T-helper 1 cell treated with Interleukin-12 subunit alpha and Interleukin-12 subunit beta and Interleukin-4 antibody, amounts not matched to agents 30 μg/mL and 1 μg/mL, for 36 hours (primary cell): ENCODE results near the gene GPC6.

ENCODE experiments used
- H3K27ac Mint-ChIP-seq: one replicate; pipeline ENCODE4 v1.8.0; 2021; ENCODE audit warnings: mild to moderate bottlenecking, mixed read lengths
- H3K27me3 Mint-ChIP-seq: one replicate; pipeline ENCODE4 v1.8.0; 2021; ENCODE audit warnings: low read depth, mixed read lengths
- H3K36me3 Mint-ChIP-seq: one replicate; pipeline ENCODE4 v1.8.0; 2021; ENCODE audit warnings: low read depth, mixed read lengths
- H3K4me1 Mint-ChIP-seq: one replicate; pipeline ENCODE4 v1.8.0; 2021; ENCODE audit warnings: low read depth, mixed read lengths
- H3K4me3 Mint-ChIP-seq: one replicate; pipeline ENCODE4 v1.8.0; 2021; ENCODE audit warnings: mild to moderate bottlenecking, moderate library complexity, mixed read lengths
- H3K9me3 Mint-ChIP-seq: one replicate; pipeline ENCODE4 v1.8.0; 2021; ENCODE audit warnings: mixed read lengths

Gene GPC6

GRCh38 chr13:94251831-94252608, 1025.4 kb downstream of the GPC6 start:
- Mint-ChIP-seq H3K27me3 (peaks cover 13% of the 10 kb centered on the region), H3K36me3 (no peaks in the 10 kb centered on the region), H3K9me3 (peaks cover 15% of the 10 kb centered on the region), H3K27ac (no peak overlapping the region), H3K4me1 (no peaks in the 10 kb centered on the region), H3K4me3 (no peak overlapping the region)

GRCh38 chr13:94254737-94255136, 1028.1 kb downstream of the GPC6 start:
- peaks cover 8% of the 10 kb centered on the region for H3K9me3 Mint-ChIP-seq
- H3K4me3 Mint-ChIP-seq: no peak overlapping the region
- no peaks in the 10 kb centered on the region for H3K4me1 Mint-ChIP-seq
- H3K27me3 Mint-ChIP-seq: peaks cover 11% of the 10 kb centered on the region
- no peaks in the 10 kb centered on the region for H3K36me3 Mint-ChIP-seq
- no peak overlapping the region for H3K27ac Mint-ChIP-seq

- Mint-ChIP-seq H3K27me3 (peaks cover 11% of the 10 kb centered on the region), H3K36me3 (no peaks in the 10 kb centered on the region), H3K27ac (no peak overlapping the region), H3K4me3 (no peak overlapping the region), H3K9me3 (no peaks in the 10 kb centered on the region), H3K4me1 (no peaks in the 10 kb centered on the region)
Observed at GRCh38 chr13:94256721-94257120, 1030.1 kb downstream of the GPC6 start.

DNA sequence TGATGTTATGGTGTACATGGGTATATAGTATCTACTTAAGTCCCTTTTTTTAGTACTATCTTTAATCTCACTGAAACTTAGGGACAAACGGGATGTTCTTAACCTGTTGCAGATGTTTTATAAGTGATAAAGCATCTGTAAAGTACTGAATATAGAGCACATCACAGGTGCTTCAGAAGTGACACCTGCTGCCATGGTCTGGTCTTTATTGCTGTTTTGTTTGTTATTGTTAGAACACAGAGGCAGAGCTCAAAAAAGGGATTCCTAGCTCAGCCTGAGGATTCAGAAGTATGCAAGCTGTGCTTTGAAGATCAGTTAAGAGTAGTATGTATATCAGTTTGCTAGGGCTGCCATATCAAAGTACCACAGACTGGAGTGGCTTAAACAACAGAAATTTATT, 1033.4 kb downstream of the GPC6 start:
- no peak overlapping the region for H3K27ac Mint-ChIP-seq
- no peaks in the 10 kb centered on the region for H3K36me3 Mint-ChIP-seq
- H3K9me3 Mint-ChIP-seq: no peaks in the 10 kb centered on the region
- no peak overlapping the region for H3K4me3 Mint-ChIP-seq
- H3K4me1 Mint-ChIP-seq: no peaks in the 10 kb centered on the region
- H3K27me3 Mint-ChIP-seq: peaks cover 7% of the 10 kb centered on the region

DNA sequence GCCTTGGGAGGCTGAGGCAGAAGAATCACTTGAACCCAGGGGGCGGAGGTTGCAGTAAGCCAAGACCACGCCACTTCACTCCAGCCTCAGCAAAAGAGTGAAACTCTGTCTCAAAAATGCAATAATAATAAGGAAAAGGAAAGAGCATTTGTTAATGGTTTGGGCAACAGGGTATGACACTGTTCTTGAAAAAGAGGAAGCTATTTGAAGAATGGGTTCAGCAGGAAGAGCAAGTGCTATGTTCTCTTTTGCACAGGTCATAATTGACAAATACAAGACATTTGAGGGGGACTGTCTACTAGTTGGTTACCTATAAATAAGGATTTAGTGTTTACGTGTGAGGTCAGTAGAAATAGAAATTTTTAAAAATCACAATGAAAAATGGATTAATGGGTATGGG, 1034.6 kb downstream of the GPC6 start:
- Mint-ChIP-seq H3K4me1 (no peaks in the 10 kb centered on the region), H3K9me3 (no peaks in the 10 kb centered on the region), H3K36me3 (no peaks in the 10 kb centered on the region), H3K27me3 (peaks cover 4% of the 10 kb centered on the region), H3K27ac (no peak overlapping the region), H3K4me3 (no peak overlapping the region)

DNA sequence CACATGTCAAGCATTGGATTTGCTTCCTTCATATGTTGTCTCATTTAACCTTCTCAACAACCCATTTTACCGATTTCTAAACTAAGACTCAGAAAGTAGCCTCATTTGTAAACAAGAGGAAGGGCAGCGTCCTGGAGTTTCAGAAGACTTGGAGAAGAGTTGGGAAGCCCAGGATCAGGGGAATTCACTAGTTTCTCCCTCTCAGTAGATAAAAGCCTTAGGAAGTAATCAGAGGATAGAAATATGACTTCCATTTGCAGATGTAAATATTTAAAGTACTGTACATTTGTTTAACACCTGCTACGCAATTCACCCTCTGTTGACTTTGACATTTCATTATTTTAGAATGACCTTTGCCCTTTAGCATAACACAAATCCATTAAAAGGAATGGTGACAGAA, 1036.4 kb downstream of the GPC6 start:
- Mint-ChIP-seq H3K27me3 (no peaks in the 10 kb centered on the region), H3K36me3 (no peaks in the 10 kb centered on the region), H3K27ac (no peak overlapping the region), H3K4me1 (no peaks in the 10 kb centered on the region), H3K4me3 (no peak overlapping the region), H3K9me3 (no peaks in the 10 kb centered on the region)

- H3K4me3 Mint-ChIP-seq: no peak overlapping the region
- H3K9me3 Mint-ChIP-seq: no peaks in the 10 kb centered on the region
- H3K36me3 Mint-ChIP-seq: no peaks in the 10 kb centered on the region
- H3K27ac Mint-ChIP-seq: no peak overlapping the region
- no peaks in the 10 kb centered on the region for H3K27me3 Mint-ChIP-seq
- peaks cover 3% of the 10 kb centered on the region for H3K4me1 Mint-ChIP-seq
Observed at GRCh38 chr13:94267581-94268366, 1041.2 kb downstream of the GPC6 start.

DNA sequence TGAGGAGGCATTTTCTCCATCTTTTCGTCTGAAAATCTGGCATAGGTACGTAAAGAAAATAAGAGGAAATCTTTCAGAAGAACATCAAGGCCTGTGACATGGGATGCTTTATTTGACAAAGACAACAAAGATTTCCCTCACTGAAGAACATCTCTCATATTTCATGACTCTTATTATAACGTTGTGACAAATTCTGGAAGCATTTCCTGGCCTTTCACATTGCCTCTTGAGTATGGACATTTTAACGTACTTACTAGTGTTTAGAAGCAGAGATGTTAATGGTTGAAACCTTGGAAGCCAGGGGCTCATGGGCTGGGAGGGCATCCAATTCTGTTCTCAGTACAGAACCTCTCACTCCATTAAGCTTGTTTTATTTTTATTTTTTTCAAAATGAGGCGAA, 1042.1 kb downstream of the GPC6 start:
- H3K36me3 Mint-ChIP-seq: no peaks in the 10 kb centered on the region
- peaks cover 3% of the 10 kb centered on the region for H3K4me1 Mint-ChIP-seq
- no peaks in the 10 kb centered on the region for H3K9me3 Mint-ChIP-seq
- H3K27me3 Mint-ChIP-seq: no peaks in the 10 kb centered on the region
- H3K4me3 Mint-ChIP-seq: no peak overlapping the region
- no peak overlapping the region for H3K27ac Mint-ChIP-seq

GRCh38 chr13:94269557-94269956, 1043.0 kb downstream of the GPC6 start:
- no peaks in the 10 kb centered on the region for H3K36me3 Mint-ChIP-seq
- H3K4me3 Mint-ChIP-seq: no peak overlapping the region
- H3K27ac Mint-ChIP-seq: no peak overlapping the region
- peaks cover 3% of the 10 kb centered on the region for H3K4me1 Mint-ChIP-seq
- no peaks in the 10 kb centered on the region for H3K9me3 Mint-ChIP-seq
- no peaks in the 10 kb centered on the region for H3K27me3 Mint-ChIP-seq

- Mint-ChIP-seq H3K27me3 (no peaks in the 10 kb centered on the region), H3K4me3 (no peak overlapping the region), H3K4me1 (peaks cover 3% of the 10 kb centered on the region), H3K27ac (no peak overlapping the region), H3K36me3 (no peaks in the 10 kb centered on the region), H3K9me3 (no peaks in the 10 kb centered on the region)
Observed at GRCh38 chr13:94270556-94270955, 1043.9 kb downstream of the GPC6 start.

DNA sequence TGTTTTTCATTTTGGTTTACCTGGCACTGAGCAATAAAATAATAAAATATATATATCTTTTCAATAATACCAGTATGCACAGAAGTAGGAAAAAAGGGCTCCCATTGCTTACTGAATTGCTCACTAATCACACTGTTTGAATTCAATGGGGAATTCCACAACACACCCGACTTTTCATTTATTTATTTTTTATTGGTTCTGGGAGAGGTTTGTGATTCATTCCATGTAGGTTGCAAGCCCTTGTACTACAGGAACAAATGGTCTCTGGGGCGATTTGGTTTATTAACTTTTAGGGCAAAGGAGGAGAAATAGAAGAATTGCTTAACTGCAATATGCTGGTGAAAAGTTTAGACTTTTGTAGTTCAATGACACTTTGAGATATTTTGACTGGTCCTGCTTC, 1045.4 kb downstream of the GPC6 start:
- H3K4me1 Mint-ChIP-seq: peaks cover 3% of the 10 kb centered on the region
- H3K9me3 Mint-ChIP-seq: no peaks in the 10 kb centered on the region
- H3K27ac Mint-ChIP-seq: no peak overlapping the region
- no peaks in the 10 kb centered on the region for H3K27me3 Mint-ChIP-seq
- H3K36me3 Mint-ChIP-seq: no peaks in the 10 kb centered on the region
- H3K4me3 Mint-ChIP-seq: no peak overlapping the region

- Mint-ChIP-seq H3K27me3 (peaks cover 27% of the 10 kb centered on the region), H3K36me3 (no peaks in the 10 kb centered on the region), H3K4me3 (no peak overlapping the region), H3K27ac (no peak overlapping the region), H3K9me3 (peaks cover 18% of the 10 kb centered on the region), H3K4me1 (no peaks in the 10 kb centered on the region)
Observed at GRCh38 chr13:94280349-94280748, 1053.7 kb downstream of the GPC6 start.

GRCh38 chr13:94280845-94281244, 1054.2 kb downstream of the GPC6 start:
- no peaks in the 10 kb centered on the region for H3K36me3 Mint-ChIP-seq
- H3K27me3 Mint-ChIP-seq: peaks cover 27% of the 10 kb centered on the region
- no peak overlapping the region for H3K4me3 Mint-ChIP-seq
- H3K9me3 Mint-ChIP-seq: peaks cover 18% of the 10 kb centered on the region
- no peaks in the 10 kb centered on the region for H3K4me1 Mint-ChIP-seq
- H3K27ac Mint-ChIP-seq: no peak overlapping the region

DNA sequence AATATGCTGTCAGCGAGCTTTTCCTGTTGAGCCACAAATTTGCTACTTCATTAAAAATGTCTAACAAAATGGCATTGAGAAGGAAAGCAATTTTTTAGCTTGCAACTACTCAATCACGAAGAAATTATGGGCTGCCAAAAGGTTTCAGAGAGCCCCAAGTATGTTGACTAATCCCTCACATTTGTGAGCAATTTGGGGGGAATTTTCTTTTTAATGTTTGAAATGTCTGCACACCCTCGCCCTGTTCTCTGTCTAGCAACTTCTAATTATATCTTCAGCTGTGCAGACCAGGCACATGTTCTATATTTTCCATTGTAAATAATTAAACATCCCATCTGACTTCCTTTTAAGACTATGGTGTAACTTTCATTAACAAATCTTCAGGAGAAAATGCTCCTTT, 1060.0 kb downstream of the GPC6 start:
- Mint-ChIP-seq H3K4me3 (no peak overlapping the region), H3K36me3 (no peaks in the 10 kb centered on the region), H3K4me1 (no peaks in the 10 kb centered on the region), H3K9me3 (no peaks in the 10 kb centered on the region), H3K27me3 (peaks cover 13% of the 10 kb centered on the region), H3K27ac (no peak overlapping the region)

GRCh38 chr13:94291631-94292322, 1065.2 kb downstream of the GPC6 start:
- Mint-ChIP-seq H3K4me1 (peaks cover 3% of the 10 kb centered on the region), H3K4me3 (no peak overlapping the region), H3K9me3 (no peaks in the 10 kb centered on the region), H3K27me3 (peaks cover 22% of the 10 kb centered on the region), H3K27ac (no peak overlapping the region), H3K36me3 (no peaks in the 10 kb centered on the region)
